Neural cell (in vitro differentiated cells): ENCODE measurements around the gene MBNL2.

ENCODE experiments used
- CTCF ChIP-seq: fragments of 450-650 bp; IDR thresholded peaks from 2 replicates; pipeline ENCODE4 v1.5.1; 2014; ENCODE audit warnings: antibody characterized with exemption, mild to moderate bottlenecking, moderate library complexity; ENCODE audit not compliant: poor library complexity, severe bottlenecking
- EP300 ChIP-seq: fragments of 450-650 bp; conservative IDR thresholded peaks from 2 replicates; pipeline ENCODE4 v1.6.1; 2014; ENCODE audit warnings: antibody characterized with exemption, mild to moderate bottlenecking, moderate library complexity; ENCODE audit not compliant: poor library complexity, severe bottlenecking
- EZH2 ChIP-seq: fragments of 200-600, 300-800 bp; shearing (Covaris generic), sonication (generic); IDR thresholded peaks from 2 replicates; pipeline ENCODE4 v1.6.1; 2014; ENCODE audit warnings: antibody characterized with exemption, low read length, borderline replicate concordance, mild to moderate bottlenecking; ENCODE audit not compliant: insufficient read depth, poor library complexity, severe bottlenecking
- MXI1 ChIP-seq: fragments of 450-650 bp; conservative IDR thresholded peaks from 2 replicates; pipeline ENCODE4 v1.6.1; 2014; ENCODE audit warnings: antibody characterized with exemption, mild to moderate bottlenecking; ENCODE audit not compliant: poor library complexity, severe bottlenecking
- POLR2AphosphoS5 ChIP-seq: IDR thresholded peaks from 2 replicates; pipeline ENCODE4 v1.6.1; 2012
- REST ChIP-seq: IDR thresholded peaks from 2 replicates; pipeline ENCODE4 v1.6.1; 2012; ENCODE audit warnings: borderline replicate concordance
- SMC3 ChIP-seq: fragments of 450-650 bp; conservative IDR thresholded peaks from 2 replicates; pipeline ENCODE4 v1.6.1; 2014; ENCODE audit warnings: antibody characterized with exemption, mild to moderate bottlenecking, moderate library complexity; ENCODE audit not compliant: poor library complexity

- no peak for TF ChIP-seq CTCF
- TF ChIP-seq REST, result no peak
- TF ChIP-seq EP300, result no peak
- no peak for TF ChIP-seq POLR2AphosphoS5
- TF ChIP-seq EZH2, result no peak
- no peak for TF ChIP-seq SMC3
- TF ChIP-seq MXI1, result no peak
These were observed 124.0 kb downstream of the MBNL2 start for GRCh38 chr13:97346097-97346496.
